HG02763 (cell line): ENCODE data around the gene ZMAT5.

ENCODE experiments used
- ATAC-seq: cut with Tn5 transposase; IDR thresholded peaks from one replicate; pipeline ENCODE4 v1.9.1; 2021; ENCODE audit warnings: mild to moderate bottlenecking, moderate library complexity; ENCODE audit not compliant: unreplicated experiment

Gene ZMAT5

GRCh38 chr22:29713156-29713727 lies 53.6 kb downstream of the ZMAT5 start:
- ATAC-seq = no peak

GRCh38 chr22:29712119-29712518 lies 54.7 kb downstream of the ZMAT5 start:
- ATAC-seq = no peak

- ATAC-seq = no peak
Observed at GRCh38 chr22:29710922-29711593, 55.7 kb downstream of the ZMAT5 start.

GRCh38 chr22:29710193-29710592 lies 56.6 kb downstream of the ZMAT5 start:
- ATAC-seq = no peak

- no peak for ATAC-seq
Observed at GRCh38 chr22:29707471-29707870, 59.3 kb downstream of the ZMAT5 start.

GRCh38 chr22:29707010-29707409 lies 59.8 kb downstream of the ZMAT5 start:
- no peak for ATAC-seq

GRCh38 chr22:29706486-29706885 lies 60.3 kb downstream of the ZMAT5 start:
- ATAC-seq = no peak

GRCh38 chr22:29705651-29706050 lies 61.2 kb downstream of the ZMAT5 start:
- ATAC-seq = no peak

GRCh38 chr22:29704528-29705285 lies 62.1 kb downstream of the ZMAT5 start:
- no peak for ATAC-seq

- no peak for ATAC-seq
Observed at GRCh38 chr22:29703569-29704195, 63.1 kb downstream of the ZMAT5 start.

- ATAC-seq = no peak
Observed at GRCh38 chr22:29702931-29703501, 63.8 kb downstream of the ZMAT5 start.

GRCh38 chr22:29702000-29702930 lies 64.5 kb downstream of the ZMAT5 start:
- ATAC-seq = no peak

GRCh38 chr22:29701155-29701999 lies 65.4 kb downstream of the ZMAT5 start:
- no peak for ATAC-seq

- no peak for ATAC-seq
Observed at GRCh38 chr22:29700900-29701154, 66.0 kb downstream of the ZMAT5 start.

- no peak for ATAC-seq
Observed at GRCh38 chr22:29700206-29700899, 66.5 kb downstream of the ZMAT5 start.

- ATAC-seq = no peak
Observed at GRCh38 chr22:29697853-29698598, 68.8 kb downstream of the ZMAT5 start.

GRCh38 chr22:29695129-29695926 lies 71.5 kb downstream of the ZMAT5 start:
- ATAC-seq = no peak

- no peak for ATAC-seq
Observed at GRCh38 chr22:29693671-29694070, 73.1 kb downstream of the ZMAT5 start.
